ENCODE measurements around the gene NIT1. TPM values are rescaled to one million over a fixed set of nuclear protein-coding genes. Genes with fewer than 3 reads are reported as not detected.
A peak's percentile ranks its signal among the peaks of the same experiment; 100 is the strongest.

Gene NIT1
- total RNA-seq, 1 donor: 9.0 TPM

DNA sequence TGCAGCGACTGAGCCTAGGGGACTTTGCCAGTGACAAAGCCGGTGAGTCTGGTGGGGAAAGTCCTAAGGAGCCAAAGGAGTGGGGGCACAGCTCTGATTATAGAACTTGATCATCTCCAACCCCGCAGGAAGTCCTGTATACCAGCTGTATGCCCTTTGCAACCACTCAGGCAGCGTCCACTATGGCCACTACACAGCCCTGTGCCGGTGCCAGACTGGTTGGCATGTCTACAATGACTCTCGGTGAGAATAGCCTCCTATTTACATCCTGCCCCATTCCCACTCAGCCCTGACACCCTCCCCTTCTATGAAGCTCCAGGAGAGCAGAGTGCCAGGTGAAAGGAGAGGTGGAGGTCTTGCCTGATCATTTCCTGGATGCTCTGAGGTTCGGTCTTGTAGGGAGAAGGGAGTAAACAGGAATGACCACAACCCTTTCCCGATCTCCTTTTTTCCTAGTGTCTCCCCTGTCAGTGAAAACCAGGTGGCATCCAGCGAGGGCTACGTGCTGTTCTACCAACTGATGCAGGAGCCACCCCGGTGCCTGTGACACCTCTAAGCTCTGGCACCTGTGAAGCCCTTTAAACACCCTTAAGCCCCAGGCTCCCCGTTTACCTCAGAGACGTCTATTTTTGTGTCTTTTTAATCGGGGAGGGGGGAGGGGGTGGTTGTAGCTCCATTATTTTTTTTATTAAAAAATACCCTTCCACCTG lies 47.2 kb downstream of the NIT1 start:
- no peaks in the 10 kb centered on the region for H3K27me3 ChIP-seq (ENCODE audit: insufficient read depth, low read length)
- H3K9me3 ChIP-seq (ENCODE audit: low read depth, low read length): no peaks in the 10 kb centered on the region
- H3K4me3 ChIP-seq (ENCODE audit: low read length): peak overlapping the region; percentile 55
- peaks cover 37% of the 10 kb centered on the region for H3K4me1 ChIP-seq (ENCODE audit: insufficient read depth, low read length)

GRCh38 chr1:161165742-161166668 lies 48.1 kb downstream of the NIT1 start, which contains the start of gene PPOX:
TSS of gene PPOX (plus strand) at chr1:161166426. CDS start at chr1:161166848, 422 bp downstream.
- no peaks in the 10 kb centered on the region for H3K27me3 ChIP-seq (ENCODE audit: insufficient read depth, low read length)
- peak within 1 kb of the TSS; percentile 55 for H3K4me3 ChIP-seq (ENCODE audit: low read length)
- H3K9me3 ChIP-seq (ENCODE audit: low read depth, low read length): no peaks in the 10 kb centered on the region
- H3K4me1 ChIP-seq (ENCODE audit: insufficient read depth, low read length): peaks cover 27% of the 10 kb centered on the region

DNA sequence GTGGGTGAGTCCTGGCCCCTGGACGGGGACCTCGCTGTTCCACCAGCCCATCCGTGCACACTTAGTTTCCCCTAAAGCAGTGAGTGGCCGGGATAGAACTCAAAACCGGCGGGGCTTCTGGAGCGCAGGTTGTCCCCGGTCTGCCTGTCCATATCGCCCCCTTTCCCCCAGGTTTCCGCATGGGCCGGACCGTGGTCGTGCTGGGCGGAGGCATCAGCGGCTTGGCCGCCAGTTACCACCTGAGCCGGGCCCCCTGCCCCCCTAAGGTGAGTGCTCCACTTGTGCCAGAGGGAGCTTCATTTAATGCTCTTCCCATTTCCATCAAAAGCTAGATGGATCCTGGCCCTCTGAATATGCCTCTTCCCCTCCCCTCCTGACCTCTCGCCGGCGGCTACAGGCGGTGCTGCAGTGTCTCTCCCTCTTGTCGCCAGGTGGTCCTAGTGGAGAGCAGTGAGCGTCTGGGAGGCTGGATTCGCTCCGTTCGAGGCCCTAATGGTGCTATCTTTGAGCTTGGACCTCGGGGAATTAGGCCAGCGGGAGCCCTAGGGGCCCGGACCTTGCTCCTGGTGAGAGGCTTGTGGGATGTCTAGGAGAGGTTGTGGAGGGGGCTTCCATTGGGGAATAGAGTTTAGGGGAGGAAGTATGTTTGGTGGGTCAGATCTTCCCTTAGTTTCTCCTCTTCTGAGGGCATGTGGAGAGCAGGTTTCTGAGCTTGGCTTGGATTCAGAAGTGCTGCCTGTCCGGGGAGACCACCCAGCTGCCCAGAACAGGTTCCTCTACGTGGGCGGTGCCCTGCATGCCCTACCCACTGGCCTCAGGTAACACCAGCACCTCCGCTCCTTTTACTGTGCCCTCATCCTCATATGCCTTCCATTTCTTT lies 49.0 kb downstream of the NIT1 start:
- Histone ChIP-seq H3K4me3 (ENCODE audit: low read length) (peak overlapping the region; percentile 55), H3K27me3 (ENCODE audit: insufficient read depth, low read length) (no peaks in the 10 kb centered on the region), H3K4me1 (ENCODE audit: insufficient read depth, low read length) (peaks cover 24% of the 10 kb centered on the region), H3K9me3 (ENCODE audit: low read depth, low read length) (no peaks in the 10 kb centered on the region)

GRCh38 chr1:161168906-161169305 lies 51.0 kb downstream of the NIT1 start:
- Histone ChIP-seq H3K27me3 (ENCODE audit: insufficient read depth, low read length) (no peaks in the 10 kb centered on the region), H3K4me3 (ENCODE audit: low read length) (no peak overlapping the region), H3K9me3 (ENCODE audit: low read depth, low read length) (no peaks in the 10 kb centered on the region), H3K4me1 (ENCODE audit: insufficient read depth, low read length) (peaks cover 24% of the 10 kb centered on the region)

Other genes starting within 250 kb of the NIT1 start
- 0.42 TPM for gene ITLN1, start 232.9 kb upstream of the NIT1 start, total RNA-seq
- not detected for gene ITLN2, start 163.3 kb upstream of the NIT1 start, total RNA-seq
- gene F11R, start 97.0 kb upstream of the NIT1 start, total RNA-seq: 37.7 TPM
- gene TSTD1, start 79.1 kb upstream of the NIT1 start, total RNA-seq: 37.0 TPM
- 86.8 TPM for gene USF1, start 72.1 kb upstream of the NIT1 start, total RNA-seq
- 60.3 TPM for gene ARHGAP30, start 48.2 kb upstream of the NIT1 start, total RNA-seq
- gene NECTIN4, start 28.5 kb upstream of the NIT1 start, total RNA-seq: 1.4 TPM
- not detected for gene KLHDC9, start 19.7 kb upstream of the NIT1 start, total RNA-seq
- 20.0 TPM for gene PFDN2, start 68 bp upstream of the NIT1 start, total RNA-seq
- 27.2 TPM for gene DEDD, start 14.6 kb downstream of the NIT1 start, total RNA-seq
- gene UFC1, start 35.9 kb downstream of the NIT1 start, total RNA-seq: 118 TPM
- 11.1 TPM for gene USP21, start 41.4 kb downstream of the NIT1 start, total RNA-seq
- 5.1 TPM for gene PPOX, start 48.3 kb downstream of the NIT1 start, total RNA-seq
- 18.7 TPM for gene B4GALT3, start 59.4 kb downstream of the NIT1 start, total RNA-seq
- gene ADAMTS4, start 80.9 kb downstream of the NIT1 start, total RNA-seq: 0.21 TPM
- 38.0 TPM for gene NDUFS2, start 84.3 kb downstream of the NIT1 start, total RNA-seq
- gene FCER1G, start 97.2 kb downstream of the NIT1 start, total RNA-seq: 190 TPM
- not detected for gene APOA2, start 105.5 kb downstream of the NIT1 start, total RNA-seq
- gene TOMM40L, start 108.0 kb downstream of the NIT1 start, total RNA-seq: 10.0 TPM
- 0.31 TPM for gene NR1I3, start 120.1 kb downstream of the NIT1 start, total RNA-seq
- gene PCP4L1, start 140.6 kb downstream of the NIT1 start, total RNA-seq: not detected
- gene MPZ, start 191.9 kb downstream of the NIT1 start, total RNA-seq: 1.0 TPM
- gene SDHC, start 196.3 kb downstream of the NIT1 start, total RNA-seq: 22.7 TPM
- gene CFAP126, start 249.8 kb downstream of the NIT1 start, total RNA-seq: not detected